K562 (cell line): ENCODE data around the gene CD2.

Experiments used
- ATF1 ChIP-seq, 2 experiments: fragments of 450-650 bp in 1 of 2; IDR thresholded peaks; 2 replicates each; pipeline ENCODE4 v1.6.1; 2016; ENCODE audit warnings: missing compliant biosample characterization in 1 of 2, missing genetic modification characterization in 1 of 2
- ATF3 ChIP-seq, 2 experiments: fragments of 450-650 bp in 1 of 2; sonication (generic) in 1 of 2; formaldehyde crosslinking in 1 of 2; IDR thresholded peaks in 1 of 2; conservative IDR thresholded peaks in 1 of 2; 2 replicates each; pipeline versions ENCODE4 v1.6.1 to v1.8.1; 2016 to 2023; ENCODE audit warnings: mild to moderate bottlenecking in 2 of 2, moderate library complexity in 2 of 2, inconsistent platforms in 1 of 2, missing genetic modification reagents in 1 of 2
- CTCF ChIP-seq, 3 experiments: IDR thresholded peaks in 2 of 3; conservative IDR thresholded peaks in 1 of 3; 2 replicates each; pipeline ENCODE4 v1.5.1; 2011 to 2012; ENCODE audit warnings: low read length in 3 of 3, mild to moderate bottlenecking in 3 of 3, control low read depth in 2 of 3, improper control_type of control experiment in 1 of 3, inconsistent platforms in 1 of 3, low read depth in 1 of 3, mixed read lengths in 1 of 3, moderate library complexity in 1 of 3; ENCODE audit not compliant: insufficient read depth in 2 of 3
- EP300 ChIP-seq: IDR thresholded peaks from 2 replicates; pipeline ENCODE4 v1.6.1; 2012; ENCODE audit warnings: low read length, improper control_type of control experiment
- HCFC1 ChIP-seq: IDR thresholded peaks from 2 replicates; pipeline ENCODE4 v1.6.1; 2012; ENCODE audit warnings: low read depth, low read length, improper control_type of control experiment
- LARP7 ChIP-seq: fragments of 450-650 bp; IDR thresholded peaks from 2 replicates; pipeline ENCODE4 v1.6.1; 2016
- MYNN ChIP-seq, 2 experiments: sonication (generic); formaldehyde crosslinking in 1 of 2; IDR thresholded peaks; 2 replicates each; pipeline versions ENCODE4 v1.5.0 to v1.6.1; 2016 to 2020; ENCODE audit warnings: antibody characterized with exemption in 1 of 2, missing genetic modification reagents in 1 of 2
- POLR2A ChIP-seq: fragments of 450-650 bp; conservative IDR thresholded peaks from 2 replicates; pipeline ENCODE4 v1.6.1; 2016
- RFX5 ChIP-seq: IDR thresholded peaks from 2 replicates; pipeline ENCODE4 v1.6.1; 2011; ENCODE audit warnings: low read depth, mild to moderate bottlenecking, improper control_type of control experiment, low read length
- THRA ChIP-seq: fragments of 450-650 bp; IDR thresholded peaks from 2 replicates; pipeline ENCODE4 v1.6.1; 2017; ENCODE audit warnings: mild to moderate bottlenecking, moderate library complexity
- ZBTB49 ChIP-seq: sonication (generic); formaldehyde crosslinking; IDR thresholded peaks from 2 replicates; pipeline ENCODE4 v1.8.0; 2022; ENCODE audit warnings: missing genetic modification reagents, mild to moderate bottlenecking, borderline replicate concordance
- ZNF75A ChIP-seq: fragments of 450-650 bp; formaldehyde crosslinking; IDR thresholded peaks from 2 replicates; pipeline ENCODE4 v1.4.0; 2020; ENCODE audit warnings: mild to moderate bottlenecking

GRCh38 chr1:116791727-116792126 lies 37.5 kb downstream of the CD2 start:
- TF ChIP-seq ZBTB49 (CRISPR knock-in tag) (no peak), HCFC1 (no peak), THRA (no peak), ZNF75A (CRISPR knock-in tag) (no peak), POLR2A (no peak), ATF1 (CRISPR knock-in tag; IDR thresholded peaks at IDR 0.05) (no peak), ATF1 (tag; IDR thresholded peaks at IDR 0.05) (no peak), LARP7 (no peak), CTCF (IDR thresholded peaks at IDR 0.05 in 2 of 3, conservative IDR thresholded peaks at IDR 0.05 in 1 of 3; ENCODE audit: insufficient read depth in 2 of 3, low read depth in 1 of 3, low read length in 3 of 3) (no peak), MYNN (IDR thresholded peaks at IDR 0.05) (no peak), MYNN (CRISPR knock-in tag; IDR thresholded peaks at IDR 0.05) (no peak), ATF3 (IDR thresholded peaks at IDR 0.05) (no peak), ATF3 (CRISPR knock-in tag; conservative IDR thresholded peaks at IDR 0.05) (no peak), EP300 (no peak), RFX5 (no peak)
